Measurements from ENCODE around the gene SHC1.
"Not testable (repeated sequence)": the region's sequence is repeated elsewhere in the genome, so short reads cannot be mapped to it uniquely, and the experiment has no call there.

Gene SHC1

GRCh38 chr1:154988058-154988954 lies 17.8 kb upstream of the SHC1 start:
- Histone ChIP-seq H3K56ac (ENCODE audit: low read length) (no peak overlapping the region), H3K27ac (ENCODE audit: low read depth, low read length) (no peak overlapping the region), H4K8ac (ENCODE audit: low read depth, low read length) (no peak overlapping the region), H2AK5ac (ENCODE audit: low read length) (no peak overlapping the region), H3K79me1 (ENCODE audit: low read length) (peaks cover 21% of the 10 kb centered on the region), H3K36me3 (ENCODE audit: control insufficient read depth, insufficient read depth, low read length) (peaks cover 20% of the 10 kb centered on the region), H3K4me1 (ENCODE audit: control insufficient read depth, low read depth, low read length) (no peaks in the 10 kb centered on the region), H2BK15ac (replicated peaks; ENCODE audit: low read depth) (no peak overlapping the region), H2BK5ac (ENCODE audit: low read length) (no peak overlapping the region), H3K23ac (ENCODE audit: low read length) (no peak overlapping the region), H3K4me2 (ENCODE audit: low read length) (no peak overlapping the region), H3K4me3 (ENCODE audit: low read length) (no peak overlapping the region), H3K18ac (ENCODE audit: low read length) (no peak overlapping the region), H3K4ac (ENCODE audit: low read depth, low read length) (no peak overlapping the region), H2BK120ac (ENCODE audit: low read depth, low read length) (no peak overlapping the region), H3K27me3 (ENCODE audit: insufficient read depth, low read length, poor library complexity) (no peaks in the 10 kb centered on the region), H3K9ac (ENCODE audit: low read length) (no peak overlapping the region), H4K5ac (ENCODE audit: low read length) (no peak overlapping the region), H3K79me2 (ENCODE audit: control insufficient read depth, insufficient read depth, low read length) (peaks cover 19% of the 10 kb centered on the region)
- no CpG with 5 or more reads among the region's 17 CpGs for WGBS (ENCODE audit: extremely low coverage, insufficient coverage, low lambda C conversion rate)
- DNase-seq, result no peak

- H3K4me1 ChIP-seq (ENCODE audit: control insufficient read depth, low read depth, low read length), result no peaks in the 10 kb centered on the region
- H3K79me1 ChIP-seq (ENCODE audit: low read length), result peaks cover 21% of the 10 kb centered on the region
- no peak overlapping the region for H3K4me2 ChIP-seq (ENCODE audit: low read length)
- H3K79me2 ChIP-seq (ENCODE audit: control insufficient read depth, insufficient read depth, low read length), result peaks cover 19% of the 10 kb centered on the region
- no peak overlapping the region for H2BK120ac ChIP-seq (ENCODE audit: low read depth, low read length)
- no CpG with 5 or more reads among the region's 6 CpGs for WGBS (ENCODE audit: extremely low coverage, insufficient coverage, low lambda C conversion rate)
- DNase-seq, result no peak
- H3K4ac ChIP-seq (ENCODE audit: low read depth, low read length), result no peak overlapping the region
- no peaks in the 10 kb centered on the region for H3K27me3 ChIP-seq (ENCODE audit: insufficient read depth, low read length, poor library complexity)
- peaks cover 20% of the 10 kb centered on the region for H3K36me3 ChIP-seq (ENCODE audit: control insufficient read depth, insufficient read depth, low read length)
- no peak overlapping the region for H4K8ac ChIP-seq (ENCODE audit: low read depth, low read length)
- no peak overlapping the region for H3K4me3 ChIP-seq (ENCODE audit: low read length)
- H2AK5ac ChIP-seq (ENCODE audit: low read length), result no peak overlapping the region
- H2BK5ac ChIP-seq (ENCODE audit: low read length), result no peak overlapping the region
- no peak overlapping the region for H3K27ac ChIP-seq (ENCODE audit: low read depth, low read length)
- H4K5ac ChIP-seq (ENCODE audit: low read length), result no peak overlapping the region
- no peak overlapping the region for H2BK15ac ChIP-seq (replicated peaks; ENCODE audit: low read depth)
- no peak overlapping the region for H3K9ac ChIP-seq (ENCODE audit: low read length)
- no peak overlapping the region for H3K23ac ChIP-seq (ENCODE audit: low read length)
- H3K56ac ChIP-seq (ENCODE audit: low read length), result no peak overlapping the region
- no peak overlapping the region for H3K18ac ChIP-seq (ENCODE audit: low read length)
Observed at GRCh38 chr1:154987326-154987725, 16.8 kb upstream of the SHC1 start.

- H3K4me3 ChIP-seq (ENCODE audit: low read length); H3K56ac ChIP-seq (ENCODE audit: low read length); H3K27ac ChIP-seq (ENCODE audit: low read depth, low read length); H3K27me3 ChIP-seq (ENCODE audit: insufficient read depth, low read length, poor library complexity); H3K4me1 ChIP-seq (ENCODE audit: control insufficient read depth, low read depth, low read length); H2AK5ac ChIP-seq (ENCODE audit: low read length); H2BK5ac ChIP-seq (ENCODE audit: low read length); H3K4ac ChIP-seq (ENCODE audit: low read depth, low read length); H4K8ac ChIP-seq (ENCODE audit: low read depth, low read length); H2BK15ac ChIP-seq (replicated peaks; ENCODE audit: low read depth); H3K4me2 ChIP-seq (ENCODE audit: low read length); H2BK120ac ChIP-seq (ENCODE audit: low read depth, low read length); H3K9ac ChIP-seq (ENCODE audit: low read length); H3K18ac ChIP-seq (ENCODE audit: low read length); H3K23ac ChIP-seq (ENCODE audit: low read length); H4K5ac ChIP-seq (ENCODE audit: low read length); DNase-seq: not testable (repeated sequence)
- H3K79me2 ChIP-seq (ENCODE audit: control insufficient read depth, insufficient read depth, low read length), result peaks cover 19% of the 10 kb centered on the region
- H3K36me3 ChIP-seq (ENCODE audit: control insufficient read depth, insufficient read depth, low read length), result peaks cover 20% of the 10 kb centered on the region
- WGBS (ENCODE audit: extremely low coverage, insufficient coverage, low lambda C conversion rate), result no CpG with 5 or more reads among the region's 4 CpGs
- H3K79me1 ChIP-seq (ENCODE audit: low read length), result peaks cover 21% of the 10 kb centered on the region
Observed at GRCh38 chr1:154986736-154987135, 16.2 kb upstream of the SHC1 start.

- Histone ChIP-seq H2BK15ac (replicated peaks; ENCODE audit: low read depth) (no peak overlapping the region), H3K36me3 (ENCODE audit: control insufficient read depth, insufficient read depth, low read length) (peaks cover 12% of the 10 kb centered on the region), H3K27ac (ENCODE audit: low read depth, low read length) (no peak overlapping the region), H3K4me1 (ENCODE audit: control insufficient read depth, low read depth, low read length) (no peaks in the 10 kb centered on the region), H3K79me1 (ENCODE audit: low read length) (peaks cover 13% of the 10 kb centered on the region), H3K18ac (ENCODE audit: low read length) (no peak overlapping the region), H3K4me3 (ENCODE audit: low read length) (peak overlapping the region; percentile 67), H3K4me2 (ENCODE audit: low read length) (peak overlapping the region; percentile 83), H3K23ac (ENCODE audit: low read length) (no peak overlapping the region), H2BK120ac (ENCODE audit: low read depth, low read length) (no peak overlapping the region), H4K5ac (ENCODE audit: low read length) (no peak overlapping the region), H4K8ac (ENCODE audit: low read depth, low read length) (no peak overlapping the region), H3K79me2 (ENCODE audit: control insufficient read depth, insufficient read depth, low read length) (peaks cover 22% of the 10 kb centered on the region), H3K27me3 (ENCODE audit: insufficient read depth, low read length, poor library complexity) (no peaks in the 10 kb centered on the region), H3K9ac (ENCODE audit: low read length) (peak overlapping the region; percentile 81), H2BK5ac (ENCODE audit: low read length) (no peak overlapping the region), H3K56ac (ENCODE audit: low read length) (peak overlapping the region; percentile 81), H3K4ac (ENCODE audit: low read depth, low read length) (peak overlapping the region; percentile 74), H2AK5ac (ENCODE audit: low read length) (peak overlapping the region; percentile 12)
- WGBS (ENCODE audit: extremely low coverage, insufficient coverage, low lambda C conversion rate), result no CpG with 5 or more reads among the region's 17 CpGs
- DNase-seq, result no peak
Observed at GRCh38 chr1:154983776-154984466, 13.4 kb upstream of the SHC1 start.

- no CpG with 5 or more reads among the region's 26 CpGs for WGBS (ENCODE audit: extremely low coverage, insufficient coverage, low lambda C conversion rate)
Observed at GRCh38 chr1:154982897-154983648, 12.5 kb upstream of the SHC1 start, which contains the start of gene FLAD1. Gene FLAD1, plus strand, starts transcription at chr1:154983344. Its CDS starts 351 bp downstream, at chr1:154983695.

More at GRCh38 chr1:154982897-154983648, 12.5 kb upstream of the SHC1 start, which contains the start of gene FLAD1:
- no peaks in the 10 kb centered on the region for H3K4me1 ChIP-seq (ENCODE audit: control insufficient read depth, low read depth, low read length)
- no peak within 1 kb of the TSS for H2BK120ac ChIP-seq (ENCODE audit: low read depth, low read length)
- H3K18ac ChIP-seq (ENCODE audit: low read length), result peak within 1 kb of the TSS; percentile 77
- peak within 1 kb of the TSS; percentile 19 for H3K27ac ChIP-seq (ENCODE audit: low read depth, low read length)
- no peak within 1 kb of the TSS for H3K23ac ChIP-seq (ENCODE audit: low read length)
- H3K56ac ChIP-seq (ENCODE audit: low read length), result peak within 1 kb of the TSS; percentile 93
- peak; percentile 100 for DNase-seq
- H2BK5ac ChIP-seq (ENCODE audit: low read length), result peak within 1 kb of the TSS; percentile 66
- H3K79me1 ChIP-seq (ENCODE audit: low read length), result peaks cover 7% of the 10 kb centered on the region
- no peak within 1 kb of the TSS for H2BK15ac ChIP-seq (replicated peaks; ENCODE audit: low read depth)
- peaks cover 25% of the 10 kb centered on the region for H3K79me2 ChIP-seq (ENCODE audit: control insufficient read depth, insufficient read depth, low read length)
- no peak within 1 kb of the TSS for H4K8ac ChIP-seq (ENCODE audit: low read depth, low read length)
- H3K9ac ChIP-seq (ENCODE audit: low read length), result peak within 1 kb of the TSS; percentile 81
- H4K5ac ChIP-seq (ENCODE audit: low read length), result no peak within 1 kb of the TSS
- peak within 1 kb of the TSS; percentile 83 for H3K4me2 ChIP-seq (ENCODE audit: low read length)
- H2AK5ac ChIP-seq (ENCODE audit: low read length), result peak within 1 kb of the TSS; percentile 12
- no peaks in the 10 kb centered on the region for H3K27me3 ChIP-seq (ENCODE audit: insufficient read depth, low read length, poor library complexity)
- H3K36me3 ChIP-seq (ENCODE audit: control insufficient read depth, insufficient read depth, low read length), result peaks cover 8% of the 10 kb centered on the region
- H3K4me3 ChIP-seq (ENCODE audit: low read length), result peak within 1 kb of the TSS; percentile 67
- H3K4ac ChIP-seq (ENCODE audit: low read depth, low read length), result peak within 1 kb of the TSS; percentile 74
